ENCODE data around the gene UBE2E1. TPM values are rescaled to one million over a fixed set of nuclear protein-coding genes. Genes with fewer than 3 reads are reported as not detected.

The UBE2E1 gene
- total and polyA plus RNA-seq, 2 donors (not counting 1 experiment from before 2014, with no cell fraction given): 46.7 to 63.7 TPM

DNA sequence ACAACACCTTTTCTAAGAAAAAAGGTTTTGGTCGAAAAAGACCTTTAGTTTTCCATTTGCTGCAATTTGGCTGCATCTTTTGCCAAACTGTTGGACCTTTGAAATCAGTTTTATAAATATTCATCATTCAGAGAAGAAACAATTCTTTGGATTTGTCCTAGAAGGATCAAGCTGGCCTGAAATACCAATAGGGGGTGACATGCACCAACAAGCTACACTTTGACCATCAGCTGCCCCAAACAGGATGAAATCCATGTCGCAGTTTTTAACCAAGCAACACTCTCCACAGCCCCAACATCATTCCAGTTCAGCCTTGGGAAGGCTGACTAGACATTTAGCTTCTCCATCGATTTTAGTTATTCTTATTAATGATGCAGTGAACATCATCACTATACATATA lies 121.0 kb downstream of the UBE2E1 start:
- no peak overlapping the region for H3K27ac Mint-ChIP-seq
- Histone ChIP-seq H3K79me2 (ENCODE audit: control insufficient read depth, insufficient read depth, low read length) (no peaks in the 10 kb centered on the region), H3K4me3 (ENCODE audit: control extremely low read depth in 1 of 5, extremely low read depth in 1 of 5, insufficient read depth in 1 of 5, low read depth in 2 of 5, low read length in 4 of 5) (no peak overlapping the region), H3K27me3 (replicated peaks in 1 of 4; ENCODE audit: control extremely low read depth in 1 of 4, control insufficient read depth in 3 of 4, insufficient read depth in 4 of 4, low read length in 3 of 4) (no peaks in the 10 kb centered on the region), H3K9me3 (ENCODE audit: control extremely low read depth in 1 of 3, control insufficient read depth in 2 of 3, insufficient read depth in 1 of 3, low read length in 2 of 3) (no peaks in the 10 kb centered on the region), H3K4me2 (replicated peaks; ENCODE audit: low read depth, low read length, poor library complexity, severe bottlenecking) (no peak overlapping the region), H3K36me3 (replicated peaks in 1 of 2; ENCODE audit: control extremely low read depth in 1 of 2, control insufficient read depth in 1 of 2, extremely low read depth in 1 of 2, insufficient read depth in 2 of 2, low read length in 1 of 2) (peaks cover 0 to 11% of the 10 kb centered on the region in 2 experiments), H2AFZ (ENCODE audit: insufficient read depth, low read depth, low read length, poor library complexity, severe bottlenecking) (no peak overlapping the region), H4K20me1 (ENCODE audit: control insufficient read depth, insufficient read depth, low read length, poor library complexity, severe bottlenecking) (no peaks in the 10 kb centered on the region), H3K27ac (ENCODE audit: low read length in 2 of 2) (no peak overlapping the region), H3K4me1 (ENCODE audit: control insufficient read depth in 2 of 2, insufficient read depth in 2 of 2, low read length in 2 of 2) (peaks cover 3 to 6% of the 10 kb centered on the region in 2 donors), H3K9ac (ENCODE audit: low read length) (no peak overlapping the region)
- no CpG with 5 or more reads among the region's 3 CpGs for WGBS (ENCODE audit: insufficient coverage)
- no peak for TF ChIP-seq EZH2 (IDR thresholded peaks at IDR 0.05; ENCODE audit: borderline replicate concordance, insufficient read depth, low read depth, low read length, poor library complexity, severe bottlenecking)
- TF ChIP-seq, protein P1, sequence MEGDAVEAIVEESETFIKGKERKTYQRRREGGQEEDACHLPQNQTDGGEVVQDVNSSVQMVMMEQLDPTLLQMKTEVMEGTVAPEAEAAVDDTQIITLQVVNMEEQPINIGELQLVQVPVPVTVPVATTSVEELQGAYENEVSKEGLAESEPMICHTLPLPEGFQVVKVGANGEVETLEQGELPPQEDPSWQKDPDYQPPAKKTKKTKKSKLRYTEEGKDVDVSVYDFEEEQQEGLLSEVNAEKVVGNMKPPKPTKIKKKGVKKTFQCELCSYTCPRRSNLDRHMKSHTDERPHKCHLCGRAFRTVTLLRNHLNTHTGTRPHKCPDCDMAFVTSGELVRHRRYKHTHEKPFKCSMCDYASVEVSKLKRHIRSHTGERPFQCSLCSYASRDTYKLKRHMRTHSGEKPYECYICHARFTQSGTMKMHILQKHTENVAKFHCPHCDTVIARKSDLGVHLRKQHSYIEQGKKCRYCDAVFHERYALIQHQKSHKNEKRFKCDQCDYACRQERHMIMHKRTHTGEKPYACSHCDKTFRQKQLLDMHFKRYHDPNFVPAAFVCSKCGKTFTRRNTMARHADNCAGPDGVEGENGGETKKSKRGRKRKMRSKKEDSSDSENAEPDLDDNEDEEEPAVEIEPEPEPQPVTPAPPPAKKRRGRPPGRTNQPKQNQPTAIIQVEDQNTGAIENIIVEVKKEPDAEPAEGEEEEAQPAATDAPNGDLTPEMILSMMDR (IDR thresholded peaks at IDR 0.05): no peak
- DNase-seq (no peak), ATAC-seq (ENCODE audit: low read depth) (no peak)
- POLR2A ChIA-PET: no interaction called here
- no peak overlapping the region for H3K4me3 Mint-ChIP-seq
- H3K4me1 Mint-ChIP-seq: peaks cover 3% of the 10 kb centered on the region
- H3K27me3 Mint-ChIP-seq: no peaks in the 10 kb centered on the region
- CTCF ChIA-PET: no interaction called here
- intact Hi-C loops (cut with micrococcal nuclease): no loop called here
- H3K9me3 Mint-ChIP-seq (ENCODE audit: insufficient read depth): no peaks in the 10 kb centered on the region

DNA sequence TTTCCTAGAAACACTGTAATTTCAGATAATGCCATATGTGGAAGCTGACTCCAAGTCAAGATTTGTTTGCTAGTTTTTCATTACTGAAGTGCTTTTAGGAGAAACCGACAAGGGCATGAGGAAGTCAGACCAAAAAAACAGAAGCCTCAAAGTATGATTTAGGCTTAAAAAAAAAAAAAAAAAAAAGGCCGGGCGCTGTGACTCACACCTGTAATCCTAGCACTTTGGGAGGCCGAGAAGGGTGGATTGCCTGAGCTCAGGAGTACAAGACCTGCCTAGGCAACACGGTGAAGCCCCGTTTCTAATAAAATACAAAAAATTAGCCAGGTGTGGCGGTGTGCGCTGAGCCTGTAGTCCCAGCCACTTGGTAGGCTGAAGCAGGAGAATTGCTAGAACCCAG lies 122.8 kb downstream of the UBE2E1 start:
- Histone ChIP-seq H3K4me2 (replicated peaks; ENCODE audit: low read depth, low read length, poor library complexity, severe bottlenecking) (no peak overlapping the region), H3K27ac (ENCODE audit: low read length in 2 of 2) (no peak overlapping the region), H3K9me3 (ENCODE audit: control extremely low read depth in 1 of 3, control insufficient read depth in 2 of 3, insufficient read depth in 1 of 3, low read length in 2 of 3) (no peaks in the 10 kb centered on the region), H3K4me1 (ENCODE audit: control insufficient read depth in 2 of 2, insufficient read depth in 2 of 2, low read length in 2 of 2) (peaks cover 3 to 6% of the 10 kb centered on the region in 2 donors), H3K9ac (ENCODE audit: low read length) (no peak overlapping the region), H3K27me3 (replicated peaks in 1 of 4; ENCODE audit: control extremely low read depth in 1 of 4, control insufficient read depth in 3 of 4, insufficient read depth in 4 of 4, low read length in 3 of 4) (no peaks in the 10 kb centered on the region), H3K36me3 (replicated peaks in 1 of 2; ENCODE audit: control extremely low read depth in 1 of 2, control insufficient read depth in 1 of 2, extremely low read depth in 1 of 2, insufficient read depth in 2 of 2, low read length in 1 of 2) (peaks cover 0 to 6% of the 10 kb centered on the region in 2 experiments), H4K20me1 (ENCODE audit: control insufficient read depth, insufficient read depth, low read length, poor library complexity, severe bottlenecking) (no peaks in the 10 kb centered on the region), H2AFZ (ENCODE audit: insufficient read depth, low read depth, low read length, poor library complexity, severe bottlenecking) (no peak overlapping the region), H3K79me2 (ENCODE audit: control insufficient read depth, insufficient read depth, low read length) (no peaks in the 10 kb centered on the region), H3K4me3 (ENCODE audit: control extremely low read depth in 1 of 5, extremely low read depth in 1 of 5, insufficient read depth in 1 of 5, low read depth in 2 of 5, low read length in 4 of 5) (no peak overlapping the region)
- 40% methylated on average over 6 of the region's 8 CpGs for WGBS (ENCODE audit: insufficient coverage)
- H3K4me1 Mint-ChIP-seq: peaks cover 3% of the 10 kb centered on the region
- no peak for ATAC-seq (ENCODE audit: low read depth)
- H3K4me3 Mint-ChIP-seq: no peak overlapping the region
- H3K27ac Mint-ChIP-seq: no peak overlapping the region
- ChIA-PET CTCF (interaction anchor here (0.6 kb wide), 1 partner anchor 99 kb away, joined by 3 read pairs; no protein-coding TSS in a partner anchor), POLR2A (interaction anchor here (0.7 kb wide), 2 partner anchors 9 to 20 kb away, joined by 3 read pairs; no protein-coding TSS in a partner anchor)
- H3K27me3 Mint-ChIP-seq: no peaks in the 10 kb centered on the region
- H3K9me3 Mint-ChIP-seq (ENCODE audit: insufficient read depth): no peaks in the 10 kb centered on the region
- no peak for DNase-seq
- no peak for TF ChIP-seq EZH2 (IDR thresholded peaks at IDR 0.05; ENCODE audit: borderline replicate concordance, insufficient read depth, low read depth, low read length, poor library complexity, severe bottlenecking)
- TF ChIP-seq, protein P1 (IDR thresholded peaks at IDR 0.05): no peak
- intact Hi-C loops (cut with micrococcal nuclease): no loop called here

All from B cell (primary cell).